Amniotic epithelial cell (primary cell): ENCODE measurements around the gene SPOUT1.

ENCODE experiments used
- DNase-seq: peaks from one replicate; pipeline ENCODE4 v3.0.0-alpha.2; 2010; ENCODE audit warnings: low read depth

SPOUT1 gene

DNA sequence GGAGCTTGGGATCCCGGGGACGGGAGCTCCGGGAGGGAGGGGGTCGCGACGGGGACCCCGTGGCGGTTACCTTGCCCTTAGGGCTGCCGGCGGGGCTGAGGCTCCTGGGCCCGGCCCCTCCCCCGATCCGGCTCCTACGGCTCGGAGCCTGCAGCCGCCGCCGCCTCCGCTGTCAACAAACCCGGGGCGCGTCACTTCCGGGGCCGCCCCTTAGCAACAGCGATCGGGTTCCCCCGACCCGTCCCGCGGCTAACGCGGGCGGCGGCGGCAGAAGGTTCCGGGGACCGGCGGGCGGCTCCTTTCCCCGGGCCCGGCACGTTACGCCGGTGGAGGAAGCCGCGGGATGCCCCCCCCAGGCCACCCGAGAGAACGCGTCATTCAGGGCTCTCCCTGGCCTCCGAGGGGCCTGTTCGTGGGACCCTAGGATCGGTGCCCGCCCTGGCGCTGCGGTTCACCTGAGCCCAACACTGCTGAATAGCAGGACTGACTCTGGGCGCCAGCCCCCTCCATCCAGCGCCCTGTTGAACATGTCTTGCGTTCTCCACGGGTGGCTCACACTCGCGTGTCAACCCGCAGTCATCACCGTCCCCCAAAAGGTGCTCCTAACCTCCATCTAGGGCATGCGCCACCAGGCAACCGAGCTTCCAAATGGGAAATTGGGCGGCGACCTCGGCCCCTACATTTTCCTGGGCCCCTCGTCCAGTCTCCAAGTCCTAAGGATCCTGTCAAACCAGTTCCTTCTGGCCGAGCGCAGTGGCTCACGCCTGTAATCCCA is 57.7 kb downstream of the SPOUT1 start, which contains the start of gene ZER1:
ZER1 (minus strand) TSS at position 183 of the 775 bp plus-strand sequence. CDS start 16,362 bp downstream, outside the sequence.
- DNase-seq: peak; percentile 83

DNA sequence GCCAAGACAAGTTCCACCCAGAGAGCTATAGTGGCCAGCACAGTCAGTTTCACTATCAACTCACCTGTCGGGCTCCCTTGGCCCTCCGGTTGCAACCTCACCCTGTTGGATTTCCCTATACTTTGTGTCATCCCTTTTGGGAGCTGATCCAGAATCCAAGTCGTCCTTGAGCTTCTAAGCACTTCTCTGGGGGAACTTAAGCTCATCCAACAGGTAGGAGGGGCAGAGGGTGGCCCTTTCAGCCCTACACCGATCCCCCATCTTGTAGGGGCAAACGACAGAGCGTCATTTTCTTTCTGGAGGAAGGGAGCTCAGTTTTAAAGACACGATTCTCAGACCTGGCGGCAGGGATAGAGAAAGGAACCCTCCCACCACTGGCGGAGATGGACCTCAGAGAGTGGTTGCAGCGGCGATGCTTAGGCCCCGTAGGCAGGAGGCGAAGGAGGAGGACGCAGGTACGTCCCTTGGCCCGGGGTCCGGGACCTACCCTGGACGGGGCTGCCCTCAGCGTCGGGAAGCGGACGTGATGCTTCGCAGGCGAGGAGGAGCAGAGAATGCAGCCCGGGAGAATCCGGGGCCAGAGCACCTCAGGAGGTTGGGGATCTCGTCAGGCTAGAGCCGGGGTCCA is 58.4 kb downstream of the SPOUT1 start:
- peak; percentile 16 for DNase-seq

DNA sequence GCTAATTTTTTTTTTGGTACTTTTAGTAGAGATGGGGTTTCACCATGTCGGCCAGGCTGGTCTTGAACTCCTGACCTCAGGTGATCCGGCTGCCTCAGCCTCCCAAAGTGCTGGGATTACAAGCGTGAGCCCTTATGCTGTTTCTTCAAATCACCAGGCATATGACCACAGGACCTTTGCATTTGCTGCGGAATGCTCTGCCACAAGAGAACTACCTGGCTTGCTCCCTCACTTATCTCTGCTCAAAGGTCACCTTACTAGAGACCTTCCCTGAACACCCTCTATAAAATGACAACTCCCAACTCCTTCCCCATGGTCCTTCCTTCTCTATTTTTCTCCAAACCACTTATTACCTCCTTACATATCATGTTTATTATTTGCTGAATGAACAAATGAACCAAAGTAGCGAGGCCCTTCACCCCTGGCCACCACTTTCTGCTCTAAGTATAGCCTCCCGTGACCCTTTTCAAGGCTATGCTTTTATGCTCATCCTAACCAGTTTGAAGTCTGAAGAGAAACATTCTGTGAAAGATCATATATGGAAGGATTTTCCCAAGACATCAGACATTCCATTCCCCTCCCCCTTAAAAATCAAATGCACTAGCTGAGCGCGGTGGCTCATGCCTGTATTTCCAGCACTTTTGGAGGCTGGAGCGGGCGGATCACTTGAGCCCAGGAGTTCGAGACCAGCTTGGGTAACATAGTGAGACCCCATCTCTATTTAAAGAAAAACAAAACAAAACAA is 59.1 kb downstream of the SPOUT1 start:
- DNase-seq: no peak
